Measurements from ENCODE around the gene RPL39L. TPM values are rescaled to one million over a fixed set of nuclear protein-coding genes. Genes with fewer than 3 reads are reported as not detected.

The RPL39L gene
- total RNA-seq, 1 experiment from 2014 or later, result 27.2 TPM

GRCh38 chr3:187185759-187186158 is 46.5 kb upstream of the RPL39L start:
- DNase-seq, result no peak
- Mint-ChIP-seq H3K27me3 (ENCODE audit: unreplicated experiment) (no peaks in the 10 kb centered on the region), H3K4me3 (ENCODE audit: low read depth, unreplicated experiment) (no peak overlapping the region), H3K27ac (ENCODE audit: unreplicated experiment) (peak overlapping the region; percentile 16), H3K36me3 (ENCODE audit: insufficient read depth, unreplicated experiment) (no peaks in the 10 kb centered on the region), H3K4me1 (ENCODE audit: low read depth, unreplicated experiment) (peaks cover 51% of the 10 kb centered on the region), H3K9me3 (ENCODE audit: low read depth, unreplicated experiment) (peaks cover 3% of the 10 kb centered on the region)
- no TSS peak for BruUV-seq (replicated peaks)
- CTCF ChIA-PET, result interaction anchor here (0.6 to 2.0 kb wide), 3 partner anchors 12 to 133 kb away, joined by 4 to 27 read pairs (median 8); no protein-coding TSS in a partner anchor
- no peak for TF ChIP-seq CTCF (IDR thresholded peaks at IDR 0.05; ENCODE audit: unreplicated experiment)
- intact Hi-C loops (cut with micrococcal nuclease; ENCODE audit: unreplicated experiment), result no loop called here

GRCh38 chr3:187183903-187184302 is 44.6 kb upstream of the RPL39L start:
- peaks cover 37% of the 10 kb centered on the region for H3K4me1 Mint-ChIP-seq (ENCODE audit: low read depth, unreplicated experiment)
- TF ChIP-seq CTCF (IDR thresholded peaks at IDR 0.05; ENCODE audit: unreplicated experiment), result no peak
- peaks cover 12% of the 10 kb centered on the region for H3K27me3 Mint-ChIP-seq (ENCODE audit: unreplicated experiment)
- H3K36me3 Mint-ChIP-seq (ENCODE audit: insufficient read depth, unreplicated experiment), result no peaks in the 10 kb centered on the region
- BruUV-seq (replicated peaks), result no TSS peak
- no peaks in the 10 kb centered on the region for H3K9me3 Mint-ChIP-seq (ENCODE audit: low read depth, unreplicated experiment)
- intact Hi-C loops (cut with micrococcal nuclease; ENCODE audit: unreplicated experiment), result no loop called here
- no peak overlapping the region for H3K27ac Mint-ChIP-seq (ENCODE audit: unreplicated experiment)
- DNase-seq, result no peak
- no peak overlapping the region for H3K4me3 Mint-ChIP-seq (ENCODE audit: low read depth, unreplicated experiment)
- CTCF ChIA-PET, result no interaction called here

GRCh38 chr3:187183210-187183862 is 44.0 kb upstream of the RPL39L start:
- BruUV-seq (replicated peaks), result no TSS peak

GRCh38 chr3:187181454-187182170 is 42.3 kb upstream of the RPL39L start:
- Mint-ChIP-seq H3K27me3 (ENCODE audit: unreplicated experiment) (peaks cover 12% of the 10 kb centered on the region), H3K27ac (ENCODE audit: unreplicated experiment) (no peak overlapping the region)

More at GRCh38 chr3:187183210-187183862, 44.0 kb upstream of the RPL39L start:
- intact Hi-C loops (cut with micrococcal nuclease; ENCODE audit: unreplicated experiment), result no loop called here
- Mint-ChIP-seq H3K27me3 (ENCODE audit: unreplicated experiment) (peaks cover 12% of the 10 kb centered on the region), H3K27ac (ENCODE audit: unreplicated experiment) (no peak overlapping the region), H3K4me3 (ENCODE audit: low read depth, unreplicated experiment) (no peak overlapping the region), H3K9me3 (ENCODE audit: low read depth, unreplicated experiment) (no peaks in the 10 kb centered on the region), H3K36me3 (ENCODE audit: insufficient read depth, unreplicated experiment) (no peaks in the 10 kb centered on the region), H3K4me1 (ENCODE audit: low read depth, unreplicated experiment) (peaks cover 32% of the 10 kb centered on the region)
- no peak for TF ChIP-seq CTCF (IDR thresholded peaks at IDR 0.05; ENCODE audit: unreplicated experiment)
- no peak for DNase-seq
- CTCF ChIA-PET, result no interaction called here

More at GRCh38 chr3:187181454-187182170, 42.3 kb upstream of the RPL39L start:
- Mint-ChIP-seq H3K4me3 (ENCODE audit: low read depth, unreplicated experiment) (no peak overlapping the region), H3K36me3 (ENCODE audit: insufficient read depth, unreplicated experiment) (no peaks in the 10 kb centered on the region), H3K4me1 (ENCODE audit: low read depth, unreplicated experiment) (peaks cover 15% of the 10 kb centered on the region), H3K9me3 (ENCODE audit: low read depth, unreplicated experiment) (no peaks in the 10 kb centered on the region)
- intact Hi-C loops (cut with micrococcal nuclease; ENCODE audit: unreplicated experiment), result no loop called here
- no peak for DNase-seq
- BruUV-seq (replicated peaks), result no TSS peak
- TF ChIP-seq CTCF (IDR thresholded peaks at IDR 0.05; ENCODE audit: unreplicated experiment), result no peak
- CTCF ChIA-PET, result no interaction called here

All from Calu3 (cell line).